ENCODE data around the gene KLF3.

DNA sequence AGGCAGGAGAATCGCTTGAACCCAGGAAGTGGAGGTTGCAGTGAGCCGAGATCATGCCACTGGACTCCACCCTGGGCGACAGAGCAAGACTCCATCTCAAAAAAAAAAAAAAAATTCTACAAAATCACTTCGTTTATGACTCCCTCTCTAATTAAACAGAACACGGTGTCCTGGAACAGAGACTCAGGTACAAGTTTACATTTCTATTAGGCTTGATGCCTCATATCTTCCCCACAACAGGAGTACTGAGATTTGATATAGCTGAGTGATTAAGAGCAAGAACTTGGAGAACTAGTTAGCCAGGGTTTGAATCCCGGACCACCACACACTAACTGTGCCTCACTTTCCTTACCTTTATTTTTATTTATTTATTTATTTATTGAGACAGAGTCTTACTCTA is 42.2 kb upstream of the KLF3 start:
- TF ChIP-seq POLR2A (IDR thresholded peaks at IDR 0.05; ENCODE audit: low read length): no peak
- no peak for TF ChIP-seq GATA1 (IDR thresholded peaks at IDR 0.05; ENCODE audit: low read depth, low read length)

All from erythroblast (primary cell).